Measurements from ENCODE around the gene RBM19.

Gene RBM19

DNA sequence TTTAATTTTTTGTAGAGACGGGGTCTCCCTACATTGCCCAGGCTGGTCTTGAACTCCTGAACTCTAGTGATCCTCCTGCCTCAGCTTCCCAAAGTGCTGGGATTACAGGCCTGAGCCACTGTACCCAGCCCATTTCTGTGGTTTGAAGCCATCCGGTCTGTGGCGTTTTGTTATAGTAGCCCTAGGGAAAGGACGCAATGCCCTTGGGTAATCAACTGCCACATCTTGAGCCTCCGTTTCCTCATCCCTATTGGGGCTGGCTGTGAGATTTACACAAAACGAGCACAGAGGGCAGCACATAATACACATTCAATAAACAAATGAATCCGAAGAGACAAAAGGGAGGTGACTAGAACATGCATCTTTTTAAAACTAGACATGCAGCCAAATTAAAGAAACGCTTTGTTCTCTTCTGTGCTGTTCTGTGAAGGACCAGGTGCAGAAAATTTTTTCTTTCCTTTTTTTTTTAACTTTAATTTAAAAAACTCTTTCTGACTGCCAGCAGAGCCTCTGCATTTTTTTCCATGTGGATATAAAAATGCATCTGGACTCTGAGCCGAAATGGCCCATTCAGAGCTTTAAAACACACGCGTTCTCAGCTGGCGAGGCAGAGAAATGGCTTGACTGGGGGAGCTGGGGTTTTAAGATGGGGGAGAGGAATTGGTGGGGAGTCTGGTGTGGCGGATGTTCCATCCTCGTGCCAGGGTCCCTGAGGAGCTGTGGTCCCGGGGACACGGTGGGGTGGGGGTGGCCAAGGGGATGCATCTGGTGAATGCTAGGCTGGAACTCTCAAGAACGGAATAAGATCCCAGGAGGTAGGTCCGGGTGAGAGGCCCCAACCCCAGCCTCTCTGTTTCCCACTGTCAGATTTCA, 119.0 kb downstream of the RBM19 start:
- no peak for DNase-seq (ENCODE audit: extremely low spot score)
- CTCF ChIA-PET, result no interaction called here
- POLR2A ChIA-PET, result no interaction called here
- TF ChIP-seq ARNT (IDR thresholded peaks at IDR 0.05), result no peak
- TF ChIP-seq L3MBTL2 (conservative IDR thresholded peaks at IDR 0.05), result no peak
- no peak for TF ChIP-seq LEF1 (IDR thresholded peaks at IDR 0.05; ENCODE audit: borderline replicate concordance)
- TF ChIP-seq SP1 (IDR thresholded peaks at IDR 0.05), result no peak
- TF ChIP-seq, protein P1, sequence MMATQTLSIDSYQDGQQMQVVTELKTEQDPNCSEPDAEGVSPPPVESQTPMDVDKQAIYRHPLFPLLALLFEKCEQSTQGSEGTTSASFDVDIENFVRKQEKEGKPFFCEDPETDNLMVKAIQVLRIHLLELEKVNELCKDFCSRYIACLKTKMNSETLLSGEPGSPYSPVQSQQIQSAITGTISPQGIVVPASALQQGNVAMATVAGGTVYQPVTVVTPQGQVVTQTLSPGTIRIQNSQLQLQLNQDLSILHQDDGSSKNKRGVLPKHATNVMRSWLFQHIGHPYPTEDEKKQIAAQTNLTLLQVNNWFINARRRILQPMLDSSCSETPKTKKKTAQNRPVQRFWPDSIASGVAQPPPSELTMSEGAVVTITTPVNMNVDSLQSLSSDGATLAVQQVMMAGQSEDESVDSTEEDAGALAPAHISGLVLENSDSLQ (IDR thresholded peaks at IDR 0.05), result no peak
- no peak for TF ChIP-seq FOXM1 (IDR thresholded peaks at IDR 0.05; ENCODE audit: borderline replicate concordance)
- no peak for TF ChIP-seq FOXK2 (IDR thresholded peaks at IDR 0.05)
- no peak for TF ChIP-seq CTBP1 (IDR thresholded peaks at IDR 0.05; ENCODE audit: borderline replicate concordance)
- TF ChIP-seq ELF4 (IDR thresholded peaks at IDR 0.05), result no peak
- no peak for TF ChIP-seq ZNF384 (IDR thresholded peaks at IDR 0.05)
- TF ChIP-seq HDGF (IDR thresholded peaks at IDR 0.05; ENCODE audit: borderline replicate concordance), result no peak
- no peak for TF ChIP-seq NFRKB (IDR thresholded peaks at IDR 0.05)
- TF ChIP-seq BHLHE40 (IDR thresholded peaks at IDR 0.05; ENCODE audit: borderline replicate concordance), result no peak
- TF ChIP-seq TARDBP (IDR thresholded peaks at IDR 0.05), result no peak
- TF ChIP-seq SUZ12 (IDR thresholded peaks at IDR 0.05), result no peak
- TF ChIP-seq FOXA1 (IDR thresholded peaks at IDR 0.05), result no peak

DNA sequence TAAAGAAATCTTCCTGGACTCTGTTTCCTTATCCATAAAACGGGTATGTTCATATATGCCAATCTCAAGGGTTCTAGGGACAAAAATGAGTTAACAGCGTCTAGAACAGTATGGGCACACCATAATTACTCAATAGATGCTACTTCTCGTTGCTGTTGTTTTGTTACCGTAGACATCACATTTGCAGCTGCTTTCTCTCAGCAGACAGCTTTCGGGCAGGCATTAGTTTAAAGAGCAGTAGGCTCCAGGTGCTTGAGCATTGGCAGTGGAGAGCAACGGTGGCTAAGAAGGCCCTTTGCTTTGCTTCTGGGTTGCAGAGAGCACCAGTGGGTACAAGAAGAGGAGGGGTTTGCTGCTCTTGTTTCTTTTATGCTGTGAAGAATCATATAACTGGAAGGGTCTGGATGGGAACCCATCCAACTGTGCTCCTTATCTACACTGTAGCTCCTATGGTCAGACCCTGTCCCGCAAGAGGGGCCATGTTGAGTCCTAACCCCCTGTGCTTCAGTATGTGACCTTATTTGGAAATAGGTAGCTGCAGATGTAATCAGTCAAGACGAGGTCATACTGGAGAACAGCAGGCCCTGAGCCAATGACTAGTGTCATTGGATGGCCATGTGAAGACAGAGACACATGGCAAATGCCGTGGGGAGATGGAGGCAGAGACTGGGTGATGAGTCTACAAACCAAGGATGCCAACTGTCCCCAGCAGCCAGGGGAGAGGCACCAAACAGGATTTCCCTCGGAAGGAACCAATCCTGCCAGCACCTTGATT, 120.0 kb downstream of the RBM19 start:
- no peak for TF ChIP-seq HDGF (IDR thresholded peaks at IDR 0.05; ENCODE audit: borderline replicate concordance)
- TF ChIP-seq, protein P1 (IDR thresholded peaks at IDR 0.05), result no peak
- DNase-seq (ENCODE audit: extremely low spot score), result no peak
- ChIA-PET CTCF (no interaction called here), POLR2A (no interaction called here)

DNA sequence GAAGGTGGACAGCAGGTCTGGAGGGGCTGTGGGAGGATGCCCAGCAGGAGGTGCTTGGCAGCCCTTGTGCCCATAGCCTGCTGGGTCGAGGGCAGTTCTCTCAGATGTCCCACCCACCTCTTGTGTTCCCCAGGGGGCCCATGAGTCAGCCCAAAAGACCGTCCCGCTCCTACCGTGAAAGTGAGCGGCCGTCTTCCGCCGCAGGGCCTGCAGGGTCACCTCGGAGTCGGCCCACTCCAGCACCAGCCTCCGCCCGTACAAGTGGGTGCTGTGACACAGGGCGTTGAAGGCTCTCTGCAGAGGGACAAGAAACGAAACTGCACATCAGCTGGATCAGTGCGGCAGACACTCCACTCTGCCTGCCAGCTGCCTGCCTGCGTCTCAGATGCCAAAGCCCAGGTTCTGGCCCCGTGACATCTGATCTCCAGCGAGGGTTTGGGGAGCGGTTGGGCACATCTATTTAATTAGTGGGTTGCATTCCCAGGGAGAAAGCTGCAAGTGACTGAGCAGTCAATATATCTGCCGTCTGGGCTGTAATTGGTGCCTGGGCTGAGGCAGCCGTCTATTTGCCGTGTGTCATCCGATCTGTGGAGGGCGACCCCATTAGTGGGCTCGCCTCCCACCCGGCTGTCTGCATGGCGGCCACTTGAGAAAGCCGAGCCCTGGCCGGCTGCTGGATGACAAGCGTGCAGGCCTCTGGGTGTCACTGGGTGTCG, 121.5 kb downstream of the RBM19 start:
- no peak for DNase-seq (ENCODE audit: extremely low spot score)
- no peak for TF ChIP-seq FOXA1 (IDR thresholded peaks at IDR 0.05)
- TF ChIP-seq, protein P1 (IDR thresholded peaks at IDR 0.05), result no peak
- TF ChIP-seq NFRKB (IDR thresholded peaks at IDR 0.05), result no peak
- TF ChIP-seq LEF1 (IDR thresholded peaks at IDR 0.05; ENCODE audit: borderline replicate concordance), result no peak
- TF ChIP-seq HDGF (IDR thresholded peaks at IDR 0.05; ENCODE audit: borderline replicate concordance), result no peak
- no peak for TF ChIP-seq BHLHE40 (IDR thresholded peaks at IDR 0.05; ENCODE audit: borderline replicate concordance)
- TF ChIP-seq FOXM1 (IDR thresholded peaks at IDR 0.05; ENCODE audit: borderline replicate concordance), result no peak
- TF ChIP-seq CTBP1 (IDR thresholded peaks at IDR 0.05; ENCODE audit: borderline replicate concordance), result no peak
- no peak for TF ChIP-seq TARDBP (IDR thresholded peaks at IDR 0.05)
- TF ChIP-seq ELF4 (IDR thresholded peaks at IDR 0.05), result no peak
- TF ChIP-seq L3MBTL2 (conservative IDR thresholded peaks at IDR 0.05), result no peak
- no peak for TF ChIP-seq FOXK2 (IDR thresholded peaks at IDR 0.05)
- no peak for TF ChIP-seq ZNF384 (IDR thresholded peaks at IDR 0.05)
- TF ChIP-seq SUZ12 (IDR thresholded peaks at IDR 0.05), result no peak
- POLR2A ChIA-PET, result no interaction called here
- CTCF ChIA-PET, result no interaction called here

DNA sequence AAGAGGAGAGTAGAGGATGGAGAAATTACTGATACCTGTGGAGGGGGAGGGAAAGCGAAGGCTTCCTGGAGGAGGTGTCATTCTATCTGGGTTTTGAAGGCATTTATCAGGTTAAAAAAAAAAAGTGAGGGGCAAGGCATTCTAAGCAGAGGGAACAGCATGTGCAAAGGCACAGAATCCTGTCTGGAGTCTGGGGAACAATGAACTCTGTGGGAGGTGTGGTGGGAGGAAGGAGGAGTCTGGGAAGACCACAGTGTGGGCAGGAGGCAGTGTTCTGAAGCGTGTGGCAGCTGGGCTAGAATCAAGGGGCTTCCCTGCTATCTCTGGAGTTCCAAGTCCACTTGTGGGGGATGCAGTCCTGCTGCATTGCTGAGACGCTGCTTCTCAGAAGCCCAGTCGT, 123.4 kb downstream of the RBM19 start:
- no peak for TF ChIP-seq TARDBP (IDR thresholded peaks at IDR 0.05)
- TF ChIP-seq FOXM1 (IDR thresholded peaks at IDR 0.05; ENCODE audit: borderline replicate concordance), result no peak
- TF ChIP-seq FOXK2 (IDR thresholded peaks at IDR 0.05), result no peak
- no peak for TF ChIP-seq SUZ12 (IDR thresholded peaks at IDR 0.05)
- TF ChIP-seq, protein P1 (IDR thresholded peaks at IDR 0.05), result no peak
- TF ChIP-seq ZNF384 (IDR thresholded peaks at IDR 0.05), result no peak
- TF ChIP-seq LEF1 (IDR thresholded peaks at IDR 0.05; ENCODE audit: borderline replicate concordance), result no peak
- TF ChIP-seq ARNT (IDR thresholded peaks at IDR 0.05), result no peak
- TF ChIP-seq FOXA1 (IDR thresholded peaks at IDR 0.05), result no peak
- no peak for TF ChIP-seq BHLHE40 (IDR thresholded peaks at IDR 0.05; ENCODE audit: borderline replicate concordance)
- TF ChIP-seq L3MBTL2 (conservative IDR thresholded peaks at IDR 0.05), result no peak
- no peak for DNase-seq (ENCODE audit: extremely low spot score)
- POLR2A ChIA-PET, result no interaction called here
- CTCF ChIA-PET, result no interaction called here

DNA sequence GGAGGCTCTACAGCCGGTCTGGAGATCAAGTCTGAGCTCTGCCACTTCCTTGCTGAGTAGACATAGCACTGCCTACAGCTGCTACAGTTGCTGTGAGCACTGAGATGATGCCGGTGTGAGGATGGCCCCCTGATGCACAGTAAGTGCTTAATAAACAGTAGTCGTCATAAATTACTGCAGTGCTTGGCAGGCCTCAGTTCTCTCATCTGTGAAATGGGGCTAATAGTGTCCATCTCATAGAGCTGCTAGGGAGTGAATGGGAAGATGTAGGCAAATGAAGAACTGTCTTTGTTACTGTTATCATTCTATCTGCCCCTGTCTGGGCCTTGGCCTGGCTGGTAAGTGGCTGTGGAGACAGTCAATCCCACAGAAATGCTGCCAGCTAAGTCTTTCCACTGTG, 124.3 kb downstream of the RBM19 start:
- ChIA-PET CTCF (no interaction called here), POLR2A (no interaction called here)
- TF ChIP-seq FOXM1 (IDR thresholded peaks at IDR 0.05; ENCODE audit: borderline replicate concordance) (no peak), NFRKB (IDR thresholded peaks at IDR 0.05) (no peak), ZNF384 (IDR thresholded peaks at IDR 0.05) (no peak), ARNT (IDR thresholded peaks at IDR 0.05) (no peak), BHLHE40 (IDR thresholded peaks at IDR 0.05; ENCODE audit: borderline replicate concordance) (no peak), ELF4 (IDR thresholded peaks at IDR 0.05) (no peak), SP1 (IDR thresholded peaks at IDR 0.05) (no peak), LEF1 (IDR thresholded peaks at IDR 0.05; ENCODE audit: borderline replicate concordance) (no peak), L3MBTL2 (conservative IDR thresholded peaks at IDR 0.05) (no peak), FOXK2 (IDR thresholded peaks at IDR 0.05) (no peak), SUZ12 (IDR thresholded peaks at IDR 0.05) (no peak), FOXA1 (IDR thresholded peaks at IDR 0.05) (no peak), CTBP1 (IDR thresholded peaks at IDR 0.05; ENCODE audit: borderline replicate concordance) (no peak), TARDBP (IDR thresholded peaks at IDR 0.05) (no peak), HDGF (IDR thresholded peaks at IDR 0.05; ENCODE audit: borderline replicate concordance) (no peak)
- TF ChIP-seq, protein P1 (IDR thresholded peaks at IDR 0.05), result no peak
- no peak for DNase-seq (ENCODE audit: extremely low spot score)
